ENCODE data around the gene ARF3. TPM values are rescaled to one million over a fixed set of nuclear protein-coding genes. Genes with fewer than 3 reads are reported as not detected.

The ARF3 gene
- total RNA-seq (10 to 100 TPM; 44.2 to 90.8 (median 54.8) TPM), polyA plus RNA-seq (10 to 100 TPM; 30.3 to 48.3 TPM)
- long read RNA-seq, donor 1, full-length matches to known transcripts: 13 of 20 reads
- long read RNA-seq, donor 1, partial matches to known transcripts: 1 of 20 reads
- long read RNA-seq, donor 1, other reads (novel, unspliced or antisense): 6 of 20 reads
- long read RNA-seq, donor 2, full-length matches to known transcripts: 25 of 35 reads
- long read RNA-seq, donor 2, partial matches to known transcripts: 0 of 35 reads
- long read RNA-seq, donor 2, other reads (novel, unspliced or antisense): 10 of 35 reads
- long read RNA-seq, donor 3, full-length matches to known transcripts: 10 of 31 reads
- long read RNA-seq, donor 3, partial matches to known transcripts: 0 of 31 reads
- long read RNA-seq, donor 3, other reads (novel, unspliced or antisense): 21 of 31 reads

GRCh38 chr12:48957141-48958048 is at the start of gene ARF3:
Gene ARF3, minus strand, starts transcription at chr12:48957487. Its CDS starts 16,392 bp downstream, at chr12:48941095.
- WGBS, 2 donors: 1% methylated on average over 53 to 58 of the region's 58 CpGs
- H3K27me3 ChIP-seq: peaks cover 0 to 8% (median 0%) of the 10 kb centered on the region in 7 donors
- no peaks in the 10 kb centered on the region for H3K9me3 ChIP-seq
- H3K36me3 ChIP-seq: peaks cover 0 to 18% (median 3%) of the 10 kb centered on the region in 9 donors
- H3K4me3 ChIP-seq: peak within 1 kb of the TSS; percentile 74 to 98 (median 95)
- intact Hi-C loops (cut with DNase I): no loop called here
- ATAC-seq: peak; percentile 95 to 97 (median 96)
- H3K27ac ChIP-seq: peak within 1 kb of the TSS; percentile 17 to 93 (median 88)
- peak; percentile 94 to 96 for DNase-seq
- TF ChIP-seq CTCF (IDR thresholded peaks at IDR 0.05): no peak
- peaks cover 5 to 37% (median 27%) of the 10 kb centered on the region in 9 donors for H3K4me1 ChIP-seq

- DNase-seq (no peak), ATAC-seq (no peak)
- TF ChIP-seq CTCF (IDR thresholded peaks at IDR 0.05): no peak
- no peaks in the 10 kb centered on the region for H3K9me3 ChIP-seq
- H3K36me3 ChIP-seq: peaks cover 0 to 50% (median 29%) of the 10 kb centered on the region in 9 donors
- intact Hi-C loops (cut with DNase I): no loop called here
- H3K27me3 ChIP-seq: peaks cover 4 to 61% (median 36%) of the 10 kb centered on the region in 7 donors
- peaks cover 13 to 55% (median 35%) of the 10 kb centered on the region in 9 donors for H3K4me1 ChIP-seq
- peak overlapping the region in 2 of 10 donors; percentile 46 to 62 for H3K27ac ChIP-seq
- WGBS, 2 donors: 88 to 92% methylated on average over 2 of the region's 2 CpGs
- peak overlapping the region in 1 of 10 donors; percentile 48 for H3K4me3 ChIP-seq
Measured at GRCh38 chr12:49000346-49000745, 43.1 kb upstream of the ARF3 start.

- intact Hi-C loops (cut with DNase I): loop anchor here in 2 of 10 donors (5.0 to 10.0 kb wide), 2 partner anchors 145 to 147 kb away; partner anchors contain the start of gene DDX23 (in 2 of the 2)
- Histone ChIP-seq H3K27ac (peak within 1 kb of the TSS in 4 of 10 donors; percentile 9 to 62 (median 46)), H3K4me1 (peaks cover 13 to 62% (median 42%) of the 10 kb centered on the region in 9 donors), H3K4me3 (peak within 1 kb of the TSS in 9 of 10 donors; percentile 35 to 56 (median 48)), H3K9me3 (no peaks in the 10 kb centered on the region), H3K27me3 (peaks cover 4 to 69% (median 44%) of the 10 kb centered on the region in 7 donors), H3K36me3 (peaks cover 0 to 43% (median 24%) of the 10 kb centered on the region in 9 donors)
- TF ChIP-seq CTCF (IDR thresholded peaks at IDR 0.05): no peak
- DNase-seq (peak in 1 of 2 donors; percentile 39), ATAC-seq (peak in 7 of 8 donors; percentile 16 to 71 (median 61))
- 2 to 4% methylated on average over 30 of the region's 30 CpGs for WGBS, 2 donors
Measured at GRCh38 chr12:48999371-49000131, 42.3 kb upstream of the ARF3 start, which contains the start of gene DDN. Gene DDN, minus strand, starts transcription at chr12:48999375. Its CDS starts 88 bp downstream, at chr12:48999287.

Measured in heart right ventricle (tissue), 16 donors.